ENCODE results near the gene KRTAP5-6.
"Not testable (repeated sequence)": the region's sequence is repeated elsewhere in the genome, so short reads cannot be mapped to it uniquely, and the experiment has no call there.

Gene KRTAP5-6

GRCh38 chr11:1661454-1662269 is 35.3 kb upstream of the KRTAP5-6 start:
- not testable (repeated sequence) for DNase-seq

- not testable (repeated sequence) for DNase-seq
These were observed 34.2 kb upstream of the KRTAP5-6 start for GRCh38 chr11:1662699-1663283.

- DNase-seq = no peak
These were observed 31.7 kb upstream of the KRTAP5-6 start for GRCh38 chr11:1665313-1665712.

GRCh38 chr11:1667121-1667850 is 29.7 kb upstream of the KRTAP5-6 start:
- DNase-seq = no peak

- no peak for DNase-seq
These were observed 29.1 kb upstream of the KRTAP5-6 start for GRCh38 chr11:1667906-1668305.

- DNase-seq = no peak
These were observed 28.0 kb upstream of the KRTAP5-6 start for GRCh38 chr11:1668911-1669473.

- DNase-seq = no peak
These were observed 27.3 kb upstream of the KRTAP5-6 start for GRCh38 chr11:1669546-1670218.

- DNase-seq = not testable (repeated sequence)
These were observed 26.5 kb upstream of the KRTAP5-6 start for GRCh38 chr11:1670457-1670856.

- DNase-seq = no peak
These were observed 26.1 kb upstream of the KRTAP5-6 start for GRCh38 chr11:1670905-1671371.

- no peak for DNase-seq
These were observed 25.3 kb upstream of the KRTAP5-6 start for GRCh38 chr11:1671658-1672057.

GRCh38 chr11:1672613-1673350 is 24.2 kb upstream of the KRTAP5-6 start:
- no peak for DNase-seq

GRCh38 chr11:1673446-1674172 is 23.4 kb upstream of the KRTAP5-6 start:
- no peak for DNase-seq

GRCh38 chr11:1674173-1675131 is 22.5 kb upstream of the KRTAP5-6 start:
- no peak for DNase-seq

- no peak for DNase-seq
These were observed 21.3 kb upstream of the KRTAP5-6 start for GRCh38 chr11:1675536-1676228.

GRCh38 chr11:1676229-1676740 is 20.7 kb upstream of the KRTAP5-6 start:
- DNase-seq = no peak

GRCh38 chr11:1679881-1680280 is 17.1 kb upstream of the KRTAP5-6 start:
- DNase-seq = no peak

- DNase-seq = no peak
These were observed 14.6 kb upstream of the KRTAP5-6 start for GRCh38 chr11:1682225-1682905.

- not testable (repeated sequence) for DNase-seq
These were observed 13.8 kb upstream of the KRTAP5-6 start for GRCh38 chr11:1683216-1683615.
